Measurements from ENCODE around the gene EPYC.

The EPYC gene

GRCh38 chr12:91003737-91004136, 1.0 kb downstream of the EPYC start:
- TF ChIP-seq CTCF (IDR thresholded peaks at IDR 0.05; ENCODE audit: low read depth, low read length, missing control alignments): no peak

GRCh38 chr12:91001306-91001705, 3.5 kb downstream of the EPYC start:
- no peak for TF ChIP-seq CTCF (IDR thresholded peaks at IDR 0.05; ENCODE audit: low read depth, low read length, missing control alignments)
- Histone ChIP-seq H3K27me3 (replicated peaks) (no peaks in the 10 kb centered on the region), H3K36me3 (replicated peaks) (no peaks in the 10 kb centered on the region), H3K27ac (no peak overlapping the region), H3K4me3 (ENCODE audit: low read depth, low read length) (no peak overlapping the region)
- no peak for DNase-seq
- in situ Hi-C loops (cut with HindIII; ENCODE audit: low pct_ligation_motif_present, low sequenced_read_pairs): no loop called here

More at GRCh38 chr12:91003737-91004136, 1.0 kb downstream of the EPYC start:
- in situ Hi-C loops (cut with HindIII; ENCODE audit: low pct_ligation_motif_present, low sequenced_read_pairs): no loop called here
- Histone ChIP-seq H3K4me3 (ENCODE audit: low read depth, low read length) (no peak overlapping the region), H3K27me3 (replicated peaks) (no peaks in the 10 kb centered on the region), H3K36me3 (replicated peaks) (no peaks in the 10 kb centered on the region), H3K27ac (no peak overlapping the region)
- DNase-seq: no peak

GRCh38 chr12:90999966-91000365, 4.8 kb downstream of the EPYC start:
- Histone ChIP-seq H3K27ac (no peak overlapping the region), H3K27me3 (replicated peaks) (no peaks in the 10 kb centered on the region), H3K36me3 (replicated peaks) (no peaks in the 10 kb centered on the region), H3K4me3 (ENCODE audit: low read depth, low read length) (no peak overlapping the region)
- DNase-seq: peak; percentile 27
- in situ Hi-C loops (cut with HindIII; ENCODE audit: low pct_ligation_motif_present, low sequenced_read_pairs): loop anchor here (25.0 kb wide), 1 partner anchor 337 kb away; no protein-coding TSS in a partner anchor
- TF ChIP-seq CTCF (IDR thresholded peaks at IDR 0.05; ENCODE audit: low read depth, low read length, missing control alignments): no peak

DNA sequence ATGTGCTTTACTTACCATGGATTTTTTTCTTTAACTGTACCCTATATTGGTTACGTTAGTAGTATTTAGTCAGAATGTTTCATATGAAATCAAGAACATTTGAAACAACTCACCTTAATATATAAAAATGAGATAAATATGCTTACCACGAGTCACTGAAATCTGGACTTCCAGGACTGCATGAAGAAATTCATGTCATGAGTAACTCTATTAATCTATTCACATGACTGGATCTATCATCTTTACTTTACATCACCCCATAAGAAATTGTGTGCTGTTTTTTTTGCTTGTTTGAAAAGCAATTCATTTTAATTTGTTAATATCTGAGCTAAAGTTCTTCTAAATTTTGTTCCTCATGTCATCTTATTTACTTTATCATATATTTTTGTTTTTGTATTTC, 5.2 kb downstream of the EPYC start:
- no peak for DNase-seq
- H3K36me3 ChIP-seq (replicated peaks): no peaks in the 10 kb centered on the region
- no peak overlapping the region for H3K4me3 ChIP-seq (ENCODE audit: low read depth, low read length)
- no peak for TF ChIP-seq CTCF (IDR thresholded peaks at IDR 0.05; ENCODE audit: low read depth, low read length, missing control alignments)
- no peaks in the 10 kb centered on the region for H3K27me3 ChIP-seq (replicated peaks)
- in situ Hi-C loops (cut with HindIII; ENCODE audit: low pct_ligation_motif_present, low sequenced_read_pairs): loop anchor here (25.0 kb wide), 1 partner anchor 338 kb away; no protein-coding TSS in a partner anchor
- H3K27ac ChIP-seq: no peak overlapping the region

DNA sequence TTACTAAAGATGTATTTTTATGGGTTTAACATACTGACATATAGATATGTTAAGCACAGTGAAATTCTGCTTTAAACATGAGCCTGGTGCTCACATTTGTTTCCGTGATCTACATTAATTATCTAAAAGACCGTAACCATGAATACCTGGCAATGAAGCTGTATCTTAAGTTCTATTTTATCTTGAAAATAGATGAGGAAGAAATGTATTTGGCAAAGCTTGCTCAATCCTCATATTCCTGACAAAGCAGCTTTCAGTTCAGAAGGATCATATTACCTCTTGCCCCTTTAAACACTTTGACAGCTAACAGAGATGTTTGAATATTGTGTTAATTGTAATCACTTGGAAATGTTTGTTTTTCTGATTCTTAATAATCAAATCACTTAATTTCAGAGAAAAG, 9.8 kb downstream of the EPYC start:
- no peak for DNase-seq
- Histone ChIP-seq H3K36me3 (replicated peaks) (no peaks in the 10 kb centered on the region), H3K27ac (no peak overlapping the region), H3K27me3 (replicated peaks) (no peaks in the 10 kb centered on the region), H3K4me3 (ENCODE audit: low read depth, low read length) (no peak overlapping the region)
- TF ChIP-seq CTCF (IDR thresholded peaks at IDR 0.05; ENCODE audit: low read depth, low read length, missing control alignments): no peak
- in situ Hi-C loops (cut with HindIII; ENCODE audit: low pct_ligation_motif_present, low sequenced_read_pairs): loop anchor here (25.0 kb wide), 1 partner anchor 342 kb away; no protein-coding TSS in a partner anchor

DNA sequence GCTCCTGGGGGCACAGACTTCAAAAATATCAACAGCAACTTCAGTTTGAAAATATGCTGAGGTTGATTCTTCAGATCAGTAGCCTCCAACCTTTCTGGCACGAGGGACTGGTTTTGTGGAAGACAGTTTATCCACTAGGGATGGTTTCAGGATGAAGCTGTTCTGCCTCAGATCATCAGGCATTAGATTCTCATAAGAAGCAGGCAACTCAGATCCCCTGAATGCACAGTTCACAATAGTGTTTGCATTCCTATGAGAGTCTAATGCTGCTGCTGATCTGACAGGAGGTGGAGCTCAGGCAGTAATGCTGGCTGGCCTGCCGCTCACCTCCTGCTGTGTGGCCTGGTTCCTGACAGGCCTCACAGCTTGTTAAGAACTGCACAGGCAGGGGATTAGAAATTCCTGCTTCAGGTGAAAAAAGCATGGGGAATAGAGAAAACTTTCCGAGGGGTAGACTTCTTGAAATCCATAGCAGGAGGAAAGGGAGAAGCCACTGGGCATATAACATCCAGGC, 12.8 kb downstream of the EPYC start:
- DNase-seq: no peak
- Histone ChIP-seq H3K4me3 (ENCODE audit: low read depth, low read length) (no peak overlapping the region), H3K27me3 (replicated peaks) (no peaks in the 10 kb centered on the region), H3K27ac (no peak overlapping the region), H3K36me3 (replicated peaks) (no peaks in the 10 kb centered on the region)
- TF ChIP-seq CTCF (IDR thresholded peaks at IDR 0.05; ENCODE audit: low read depth, low read length, missing control alignments): no peak
- in situ Hi-C loops (cut with HindIII; ENCODE audit: low pct_ligation_motif_present, low sequenced_read_pairs): loop anchor here (25.0 kb wide), 1 partner anchor 345 kb away; no protein-coding TSS in a partner anchor
